HL-60/S4 treated with phorbol 12-myristate 13-acetate at 8.2 ng/mL for 4 days and 3 days (cell line): ENCODE data around the gene GRK5.
"Not testable (repeated sequence)": the region's sequence is repeated elsewhere in the genome, so short reads cannot be mapped to it uniquely, and the experiment has no call there.

Source experiments
- in situ Hi-C: fragments of 300-500 bp; cut with MboI; formaldehyde crosslinking; loops from 2 replicates; pipeline ENCODE4 v1.15.0; 2022; ENCODE audit warnings: low sequenced_read_pairs

Gene GRK5

GRCh38 chr10:119217991-119218490 lies 10.7 kb downstream of the GRK5 start:
- in situ Hi-C loops, result loop anchor here (25.0 kb wide), 1 partner anchor 194 kb away; no protein-coding TSS in a partner anchor

GRCh38 chr10:119219871-119220270 lies 12.5 kb downstream of the GRK5 start:
- in situ Hi-C loops, result loop anchor here (25.0 kb wide), 1 partner anchor 192 kb away; no protein-coding TSS in a partner anchor

- in situ Hi-C loops, result loop anchor here (25.0 kb wide), 1 partner anchor 191 kb away; no protein-coding TSS in a partner anchor
These were observed 13.8 kb downstream of the GRK5 start for GRCh38 chr10:119221201-119221600.

- in situ Hi-C loops, result loop anchor here (25.0 kb wide), 1 partner anchor 191 kb away; no protein-coding TSS in a partner anchor
These were observed 14.3 kb downstream of the GRK5 start for GRCh38 chr10:119221666-119222065.

GRCh38 chr10:119222537-119222936 lies 15.2 kb downstream of the GRK5 start:
- in situ Hi-C loops, result loop anchor here (25.0 kb wide), 1 partner anchor 190 kb away; no protein-coding TSS in a partner anchor

- in situ Hi-C loops, result loop anchor here (25.0 kb wide), 1 partner anchor 189 kb away; no protein-coding TSS in a partner anchor
These were observed 15.6 kb downstream of the GRK5 start for GRCh38 chr10:119222966-119223386.

- in situ Hi-C loops, result no loop called here
These were observed 17.8 kb downstream of the GRK5 start for GRCh38 chr10:119225083-119225658.

- in situ Hi-C loops, result no loop called here
These were observed 20.5 kb downstream of the GRK5 start for GRCh38 chr10:119227825-119228224.

GRCh38 chr10:119231654-119232053 lies 24.3 kb downstream of the GRK5 start:
- in situ Hi-C loops, result no loop called here

- in situ Hi-C loops, result not testable (repeated sequence)
These were observed 25.1 kb downstream of the GRK5 start for GRCh38 chr10:119232439-119232838.

- in situ Hi-C loops, result no loop called here
These were observed 25.9 kb downstream of the GRK5 start for GRCh38 chr10:119233123-119233820.

GRCh38 chr10:119233821-119234220 lies 26.4 kb downstream of the GRK5 start:
- in situ Hi-C loops, result no loop called here

- in situ Hi-C loops, result no loop called here
These were observed 28.0 kb downstream of the GRK5 start for GRCh38 chr10:119235356-119235755.

GRCh38 chr10:119237722-119238436 lies 30.5 kb downstream of the GRK5 start:
- in situ Hi-C loops, result no loop called here

GRCh38 chr10:119238577-119238976 lies 31.2 kb downstream of the GRK5 start:
- in situ Hi-C loops, result no loop called here

GRCh38 chr10:119239015-119239414 lies 31.6 kb downstream of the GRK5 start:
- in situ Hi-C loops, result not testable (repeated sequence)

- in situ Hi-C loops, result not testable (repeated sequence)
These were observed 32.3 kb downstream of the GRK5 start for GRCh38 chr10:119239630-119240029.

- in situ Hi-C loops, result no loop called here
These were observed 33.7 kb downstream of the GRK5 start for GRCh38 chr10:119241066-119241465.

GRCh38 chr10:119242186-119242585 lies 34.8 kb downstream of the GRK5 start:
- in situ Hi-C loops, result no loop called here

- in situ Hi-C loops, result no loop called here
These were observed 36.1 kb downstream of the GRK5 start for GRCh38 chr10:119243488-119243887.

- in situ Hi-C loops, result no loop called here
These were observed 36.6 kb downstream of the GRK5 start for GRCh38 chr10:119243967-119244366.
